ENCODE data around the gene FTO.

FTO gene

DNA sequence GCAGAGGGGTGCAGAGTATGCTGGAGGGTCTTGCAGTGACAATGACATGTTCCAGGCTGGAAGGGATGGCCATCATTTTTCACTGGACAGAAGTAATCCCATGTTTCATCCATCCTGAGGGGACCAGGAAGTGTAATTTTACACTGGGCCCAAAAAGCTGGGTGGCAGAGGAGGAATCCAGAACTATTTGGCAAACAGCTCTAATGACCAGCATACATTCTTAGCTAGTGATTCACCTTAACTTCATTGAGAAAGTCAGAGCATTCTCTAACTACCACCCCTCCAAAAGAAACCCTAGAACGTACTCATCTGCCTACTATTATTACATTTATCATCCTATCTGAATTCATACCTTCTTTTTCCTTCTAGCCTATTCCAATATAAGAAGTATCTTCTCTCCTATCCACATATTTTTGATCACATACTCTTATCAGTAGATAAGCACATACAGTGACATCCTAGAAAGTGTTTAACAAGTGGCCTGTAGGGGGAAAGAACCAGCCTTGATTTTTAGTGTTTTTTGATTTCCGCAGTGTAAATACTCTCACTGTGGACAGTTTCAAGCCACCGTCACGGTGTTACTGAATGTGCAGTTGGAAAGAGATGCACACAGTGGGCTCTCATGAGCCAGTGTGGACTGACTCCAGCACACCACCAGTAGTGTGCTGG lies 118.1 kb downstream of the FTO start:
- no peak overlapping the region for H3K27ac ChIP-seq

GRCh38 chr16:53822936-53823529 lies 119.1 kb downstream of the FTO start:
- Histone ChIP-seq H3K4me3 (no peak overlapping the region), H3K27ac (no peak overlapping the region), H3K36me3 (ENCODE audit: insufficient read depth, low read length) (no peaks in the 10 kb centered on the region), H3K9me3 (ENCODE audit: low read depth, low read length) (no peaks in the 10 kb centered on the region), H3K9ac (ENCODE audit: insufficient read length) (no peak overlapping the region)
- DNase-seq (ENCODE audit: low read depth, low spot score): no peak
- no peak for TF ChIP-seq POLR2AphosphoS5 (IDR thresholded peaks at IDR 0.05; ENCODE audit: borderline replicate concordance, low read depth, low read length)
- no peak for TF ChIP-seq FOXP2 (optimal IDR thresholded peaks at IDR 0.05; ENCODE audit: control extremely low read depth, extremely low read length, insufficient read depth)
- TF ChIP-seq EZH2 (IDR thresholded peaks at IDR 0.05): no peak

More for the DNA sequence above, 118.1 kb downstream of the FTO start:
- DNase-seq (ENCODE audit: low read depth, low spot score): no peak
- TF ChIP-seq EZH2 (IDR thresholded peaks at IDR 0.05) (no peak), POLR2AphosphoS5 (IDR thresholded peaks at IDR 0.05; ENCODE audit: borderline replicate concordance, low read depth, low read length) (no peak), FOXP2 (optimal IDR thresholded peaks at IDR 0.05; ENCODE audit: control extremely low read depth, extremely low read length, insufficient read depth) (no peak)
- Histone ChIP-seq H3K9me3 (ENCODE audit: low read depth, low read length) (no peaks in the 10 kb centered on the region), H3K4me3 (no peak overlapping the region), H3K36me3 (ENCODE audit: insufficient read depth, low read length) (no peaks in the 10 kb centered on the region), H3K9ac (ENCODE audit: insufficient read length) (no peak overlapping the region)

DNA sequence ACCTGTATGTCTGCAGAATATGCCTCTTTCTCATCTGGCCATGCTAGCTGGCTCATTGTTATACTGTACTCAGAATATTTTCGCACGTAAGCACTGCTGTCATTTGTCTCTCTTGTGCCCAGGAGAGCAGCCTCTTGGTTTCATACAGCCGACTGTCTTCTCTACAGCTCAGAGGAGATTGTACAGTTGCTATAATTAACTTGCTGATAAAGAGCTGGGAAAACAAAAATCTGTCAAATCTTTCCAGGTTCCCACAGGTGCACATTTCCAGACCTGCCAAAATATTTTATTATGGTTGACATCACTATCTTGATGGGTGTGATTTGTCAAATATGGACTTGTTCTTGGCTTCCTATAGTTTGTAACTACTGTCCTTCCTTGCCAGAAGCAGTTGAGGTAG lies 122.7 kb downstream of the FTO start:
- H3K9me3 ChIP-seq (ENCODE audit: low read depth, low read length): no peaks in the 10 kb centered on the region
- no peak overlapping the region for H3K4me3 ChIP-seq
- no peak overlapping the region for H3K9ac ChIP-seq (ENCODE audit: insufficient read length)
- H3K36me3 ChIP-seq (ENCODE audit: insufficient read depth, low read length): no peaks in the 10 kb centered on the region
- no peak for DNase-seq (ENCODE audit: low read depth, low spot score)
- TF ChIP-seq POLR2AphosphoS5 (IDR thresholded peaks at IDR 0.05; ENCODE audit: borderline replicate concordance, low read depth, low read length) (no peak), EZH2 (IDR thresholded peaks at IDR 0.05) (no peak), FOXP2 (optimal IDR thresholded peaks at IDR 0.05; ENCODE audit: control extremely low read depth, extremely low read length, insufficient read depth) (no peak)
- no peak overlapping the region for H3K27ac ChIP-seq

- TF ChIP-seq EZH2 (IDR thresholded peaks at IDR 0.05) (no peak), POLR2AphosphoS5 (IDR thresholded peaks at IDR 0.05; ENCODE audit: borderline replicate concordance, low read depth, low read length) (no peak), FOXP2 (optimal IDR thresholded peaks at IDR 0.05; ENCODE audit: control extremely low read depth, extremely low read length, insufficient read depth) (no peak)
- Histone ChIP-seq H3K4me3 (no peak overlapping the region), H3K9me3 (ENCODE audit: low read depth, low read length) (no peaks in the 10 kb centered on the region), H3K36me3 (ENCODE audit: insufficient read depth, low read length) (no peaks in the 10 kb centered on the region), H3K27ac (no peak overlapping the region), H3K9ac (ENCODE audit: insufficient read length) (no peak overlapping the region)
- no peak for DNase-seq (ENCODE audit: low read depth, low spot score)
These were observed 123.8 kb downstream of the FTO start for GRCh38 chr16:53827741-53828140.

DNA sequence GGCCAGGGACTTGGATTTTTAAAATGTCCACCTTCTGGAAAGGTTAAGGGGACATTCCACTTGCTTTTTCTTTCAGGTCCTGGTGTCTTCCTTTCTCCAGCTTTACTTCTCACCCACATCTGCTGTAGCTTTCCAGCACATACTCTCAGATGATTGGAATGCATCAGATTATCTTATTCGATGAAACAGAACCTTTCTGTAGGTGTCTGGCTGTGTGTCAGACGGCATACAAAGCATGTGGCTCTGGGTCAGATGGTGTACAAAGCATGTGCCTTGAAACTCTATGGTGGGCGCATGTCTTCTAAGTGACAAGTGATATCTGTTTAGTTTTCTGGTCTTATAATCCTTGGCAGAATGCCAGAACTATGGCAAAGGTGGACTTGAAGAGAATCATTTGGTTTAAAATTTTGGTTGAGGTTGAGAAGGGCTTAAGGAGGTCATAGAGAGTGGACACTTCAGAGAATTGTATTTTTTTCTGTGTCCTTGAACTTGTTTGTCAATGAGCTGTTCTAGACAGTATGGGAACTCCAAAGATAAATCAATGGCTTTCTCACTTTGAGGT lies 125.3 kb downstream of the FTO start:
- Histone ChIP-seq H3K9me3 (ENCODE audit: low read depth, low read length) (no peaks in the 10 kb centered on the region), H3K9ac (ENCODE audit: insufficient read length) (no peak overlapping the region), H3K27ac (no peak overlapping the region), H3K36me3 (ENCODE audit: insufficient read depth, low read length) (no peaks in the 10 kb centered on the region), H3K4me3 (no peak overlapping the region)
- TF ChIP-seq EZH2 (IDR thresholded peaks at IDR 0.05) (no peak), POLR2AphosphoS5 (IDR thresholded peaks at IDR 0.05; ENCODE audit: borderline replicate concordance, low read depth, low read length) (no peak), FOXP2 (optimal IDR thresholded peaks at IDR 0.05; ENCODE audit: control extremely low read depth, extremely low read length, insufficient read depth) (no peak)
- no peak for DNase-seq (ENCODE audit: low read depth, low spot score)

DNA sequence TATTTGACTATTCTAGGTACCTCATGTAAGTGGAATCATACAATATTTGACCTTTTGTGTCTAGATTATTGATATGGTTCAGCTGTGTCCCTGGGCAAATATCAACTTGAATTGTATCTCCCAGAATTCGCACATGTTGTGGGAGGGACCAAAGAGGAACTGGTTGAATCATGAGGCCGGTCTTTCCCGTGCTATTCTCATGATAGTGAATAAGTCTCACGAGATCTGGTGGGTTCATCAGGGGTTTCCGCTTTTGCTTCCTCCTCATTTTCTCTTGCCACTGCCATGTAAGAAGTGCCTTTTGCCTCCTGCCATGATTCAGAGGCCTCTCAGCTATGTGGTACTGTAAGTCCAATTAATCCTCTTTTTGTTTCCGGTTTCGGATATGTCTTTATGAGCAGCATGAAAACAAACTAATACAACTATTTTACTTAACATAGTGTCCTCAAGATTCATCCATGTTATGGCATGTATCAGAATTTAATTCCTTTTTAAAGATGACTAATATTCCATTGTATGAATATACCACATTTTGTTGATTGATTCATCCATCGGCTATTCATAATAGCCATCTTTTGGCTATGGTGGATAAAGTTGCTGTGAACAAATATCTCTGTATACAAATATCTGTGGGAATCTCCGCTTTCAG lies 129.1 kb downstream of the FTO start:
- no peak overlapping the region for H3K4me3 ChIP-seq
- TF ChIP-seq FOXP2 (optimal IDR thresholded peaks at IDR 0.05; ENCODE audit: control extremely low read depth, extremely low read length, insufficient read depth) (no peak), POLR2AphosphoS5 (IDR thresholded peaks at IDR 0.05; ENCODE audit: borderline replicate concordance, low read depth, low read length) (no peak), EZH2 (IDR thresholded peaks at IDR 0.05) (no peak)
- H3K9ac ChIP-seq (ENCODE audit: insufficient read length): no peak overlapping the region
- no peak for DNase-seq (ENCODE audit: low read depth, low spot score)
- no peak overlapping the region for H3K27ac ChIP-seq
- H3K9me3 ChIP-seq (ENCODE audit: low read depth, low read length): no peaks in the 10 kb centered on the region
- H3K36me3 ChIP-seq (ENCODE audit: insufficient read depth, low read length): no peaks in the 10 kb centered on the region

GRCh38 chr16:53836142-53836541 lies 132.2 kb downstream of the FTO start:
- no peak overlapping the region for H3K9ac ChIP-seq (ENCODE audit: insufficient read length)
- H3K9me3 ChIP-seq (ENCODE audit: low read depth, low read length): no peaks in the 10 kb centered on the region
- H3K36me3 ChIP-seq (ENCODE audit: insufficient read depth, low read length): no peaks in the 10 kb centered on the region
- H3K4me3 ChIP-seq: no peak overlapping the region
- DNase-seq (ENCODE audit: low read depth, low spot score): no peak
- no peak for TF ChIP-seq EZH2 (IDR thresholded peaks at IDR 0.05)
- no peak for TF ChIP-seq FOXP2 (optimal IDR thresholded peaks at IDR 0.05; ENCODE audit: control extremely low read depth, extremely low read length, insufficient read depth)
- no peak for TF ChIP-seq POLR2AphosphoS5 (IDR thresholded peaks at IDR 0.05; ENCODE audit: borderline replicate concordance, low read depth, low read length)
- H3K27ac ChIP-seq: no peak overlapping the region

DNA sequence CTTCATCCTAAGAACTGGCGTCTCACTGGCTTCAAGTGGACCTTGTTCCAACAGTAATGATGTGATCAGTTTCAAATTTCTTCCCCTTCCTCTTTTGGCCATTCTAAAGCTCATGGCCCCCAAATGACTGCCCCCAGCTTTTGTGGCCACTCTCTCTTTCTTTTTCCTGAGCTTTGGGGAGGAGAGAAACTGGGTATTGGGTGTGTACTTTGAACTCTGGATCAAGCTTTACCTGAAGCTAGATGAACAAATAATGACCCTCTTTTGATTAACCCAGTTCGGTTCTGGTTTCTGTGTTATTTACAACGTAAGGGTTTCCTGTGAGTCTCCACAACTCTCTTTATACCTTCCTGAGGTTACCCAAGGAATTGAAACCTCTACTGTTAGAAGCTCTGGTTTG lies 132.7 kb downstream of the FTO start:
- TF ChIP-seq POLR2AphosphoS5 (IDR thresholded peaks at IDR 0.05; ENCODE audit: borderline replicate concordance, low read depth, low read length): no peak
- TF ChIP-seq FOXP2 (optimal IDR thresholded peaks at IDR 0.05; ENCODE audit: control extremely low read depth, extremely low read length, insufficient read depth): no peak
- no peak for TF ChIP-seq EZH2 (IDR thresholded peaks at IDR 0.05)
- H3K4me3 ChIP-seq: no peak overlapping the region
- H3K9ac ChIP-seq (ENCODE audit: insufficient read length): no peak overlapping the region
- no peak overlapping the region for H3K27ac ChIP-seq
- no peaks in the 10 kb centered on the region for H3K9me3 ChIP-seq (ENCODE audit: low read depth, low read length)
- no peaks in the 10 kb centered on the region for H3K36me3 ChIP-seq (ENCODE audit: insufficient read depth, low read length)
- no peak for DNase-seq (ENCODE audit: low read depth, low spot score)

Measured in SK-N-MC (cell line).